ENCODE results near the gene TMEM63B. TPM values are rescaled to one million over a fixed set of nuclear protein-coding genes. Genes with fewer than 3 reads are reported as not detected.

Gene TMEM63B
- total and polyA plus RNA-seq, 2 experiments from 2014 or later: 14.1 to 43.2 TPM

DNA sequence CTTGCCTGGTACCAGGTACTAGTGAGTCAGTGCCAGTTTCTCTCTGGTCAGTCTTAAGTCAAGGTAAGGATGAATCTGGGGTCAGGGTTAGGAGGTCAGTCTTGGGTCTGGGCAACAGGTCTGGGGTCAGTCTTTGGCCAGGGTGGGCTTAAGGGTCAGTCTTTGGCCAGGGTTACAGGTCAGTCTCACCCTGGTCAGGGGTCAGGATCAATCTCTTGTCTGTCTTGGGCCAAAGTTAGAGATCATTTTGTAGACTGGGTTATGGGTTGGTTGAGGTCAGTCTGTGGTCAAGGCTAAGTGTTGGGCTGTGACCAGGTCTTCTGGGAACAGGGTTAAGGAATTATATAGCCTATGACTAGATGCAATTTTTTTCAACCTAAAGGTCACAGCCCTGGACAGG is 18.5 kb downstream of the TMEM63B start:
- H2AFZ ChIP-seq: no peak overlapping the region
- no peaks in the 10 kb centered on the region for H4K20me1 ChIP-seq (ENCODE audit: insufficient read depth)
- no peaks in the 10 kb centered on the region for H3K9me3 ChIP-seq (ENCODE audit: low read depth)
- H3F3A ChIP-seq (ENCODE audit: insufficient read depth): no peaks in the 10 kb centered on the region
- H3K9ac ChIP-seq: no peak overlapping the region
- H3K27me3 ChIP-seq (replicated peaks; ENCODE audit: insufficient read depth): no peaks in the 10 kb centered on the region
- no peak overlapping the region for H3K27ac ChIP-seq
- 0 out of 2 replicates have a peak, but pooled peaks cover 2% of the 10 kb centered on the region for H3K36me3 ChIP-seq (ENCODE audit: low read depth)
- TF ChIP-seq EZH2phosphoT487 (IDR thresholded peaks at IDR 0.05; ENCODE audit: insufficient read depth, low read depth) (no peak), EZH2 (IDR thresholded peaks at IDR 0.05; ENCODE audit: insufficient read depth, poor library complexity, severe bottlenecking) (no peak)
- DNase-seq: no peak
- no peaks in the 10 kb centered on the region for H3K9me2 ChIP-seq (ENCODE audit: insufficient read depth)
- H3K79me2 ChIP-seq (ENCODE audit: insufficient read depth): no peaks in the 10 kb centered on the region
- no peak overlapping the region for H3K4me3 ChIP-seq
- H3K4me2 ChIP-seq (ENCODE audit: unreplicated experiment): no peak overlapping the region
- in situ Hi-C loops (cut with MboI): no loop called here
- H3K4me1 ChIP-seq (ENCODE audit: insufficient read depth): no peaks in the 10 kb centered on the region

DNA sequence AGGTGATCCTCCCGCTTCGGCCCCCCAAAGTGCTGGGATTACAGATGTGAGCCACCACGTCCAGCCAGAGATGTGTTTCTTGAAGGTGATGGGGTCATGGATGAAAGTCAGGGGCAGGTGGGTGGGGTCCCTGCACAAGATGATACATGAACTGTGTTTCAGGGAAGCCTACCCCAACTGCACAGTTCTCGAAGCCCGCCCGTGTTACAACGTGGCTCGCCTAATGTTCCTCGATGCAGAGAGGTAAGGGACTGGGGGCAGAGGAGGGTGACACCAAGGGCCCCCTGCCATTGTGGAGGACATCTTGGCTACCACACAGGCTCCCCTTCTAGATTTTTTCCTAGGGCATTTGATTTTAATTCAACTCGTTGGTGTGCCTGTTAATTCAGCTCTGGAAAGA is 19.3 kb downstream of the TMEM63B start:
- DNase-seq: no peak
- Histone ChIP-seq H3K79me2 (ENCODE audit: insufficient read depth) (no peaks in the 10 kb centered on the region), H3K27me3 (replicated peaks; ENCODE audit: insufficient read depth) (no peaks in the 10 kb centered on the region), H3F3A (ENCODE audit: insufficient read depth) (peaks cover 4% of the 10 kb centered on the region; the same call in 1 of the 2 replicates), H3K9me2 (ENCODE audit: insufficient read depth) (no peaks in the 10 kb centered on the region), H3K9me3 (ENCODE audit: low read depth) (no peaks in the 10 kb centered on the region), H3K27ac (no peak overlapping the region), H3K9ac (no peak overlapping the region), H4K20me1 (ENCODE audit: insufficient read depth) (no peaks in the 10 kb centered on the region), H3K4me1 (ENCODE audit: insufficient read depth) (no peaks in the 10 kb centered on the region), H2AFZ (no peak overlapping the region), H3K36me3 (ENCODE audit: low read depth) (no peaks in the 10 kb centered on the region), H3K4me3 (no peak overlapping the region), H3K4me2 (ENCODE audit: unreplicated experiment) (no peak overlapping the region)
- in situ Hi-C loops (cut with MboI): no loop called here
- TF ChIP-seq EZH2phosphoT487 (IDR thresholded peaks at IDR 0.05; ENCODE audit: insufficient read depth, low read depth) (no peak), EZH2 (IDR thresholded peaks at IDR 0.05; ENCODE audit: insufficient read depth, poor library complexity, severe bottlenecking) (no peak)
- WGBS, 2 experiments (ENCODE audit: low coverage in 1 of 2, low lambda C conversion rate in 2 of 2, missing lambda C conversion rate in 2 of 2): 81 to 89% methylated on average over 10 of the region's 10 CpGs

DNA sequence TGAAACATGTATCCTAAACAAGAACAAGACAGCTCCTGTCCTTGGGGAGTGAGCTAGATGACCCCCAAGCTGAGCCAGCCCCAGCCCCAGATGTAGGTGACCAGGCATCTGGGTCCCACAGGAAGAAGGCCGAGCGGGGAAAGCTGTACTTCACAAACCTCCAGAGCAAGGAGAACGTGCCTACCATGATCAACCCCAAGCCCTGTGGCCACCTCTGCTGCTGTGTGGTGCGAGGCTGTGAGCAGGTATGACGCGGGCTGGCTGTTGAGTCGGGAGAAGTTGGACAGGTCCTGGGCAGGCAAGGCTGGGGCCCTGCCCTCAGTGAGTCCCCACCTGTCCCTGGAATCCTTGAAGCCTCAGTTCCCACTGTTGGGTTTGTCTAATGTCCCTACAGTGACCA is 19.9 kb downstream of the TMEM63B start:
- Histone ChIP-seq H3K9me2 (ENCODE audit: insufficient read depth) (no peaks in the 10 kb centered on the region), H3K9ac (no peak overlapping the region), H3F3A (ENCODE audit: insufficient read depth) (peaks cover 4% of the 10 kb centered on the region; the same call in 1 of the 2 replicates), H2AFZ (no peak overlapping the region), H3K27me3 (replicated peaks; ENCODE audit: insufficient read depth) (no peaks in the 10 kb centered on the region), H3K4me1 (ENCODE audit: insufficient read depth) (no peaks in the 10 kb centered on the region), H3K79me2 (ENCODE audit: insufficient read depth) (no peaks in the 10 kb centered on the region), H3K36me3 (ENCODE audit: low read depth) (no peaks in the 10 kb centered on the region), H4K20me1 (ENCODE audit: insufficient read depth) (no peaks in the 10 kb centered on the region), H3K9me3 (ENCODE audit: low read depth) (no peaks in the 10 kb centered on the region), H3K4me2 (ENCODE audit: unreplicated experiment) (no peak overlapping the region), H3K4me3 (no peak overlapping the region), H3K27ac (no peak overlapping the region)
- 86 to 91% methylated on average over 7 of the region's 7 CpGs for WGBS, 2 experiments (ENCODE audit: low coverage in 1 of 2, low lambda C conversion rate in 2 of 2, missing lambda C conversion rate in 2 of 2)
- TF ChIP-seq EZH2 (IDR thresholded peaks at IDR 0.05; ENCODE audit: insufficient read depth, poor library complexity, severe bottlenecking): no peak
- no peak for TF ChIP-seq EZH2phosphoT487 (IDR thresholded peaks at IDR 0.05; ENCODE audit: insufficient read depth, low read depth)
- no peak for DNase-seq
- in situ Hi-C loops (cut with MboI): no loop called here

DNA sequence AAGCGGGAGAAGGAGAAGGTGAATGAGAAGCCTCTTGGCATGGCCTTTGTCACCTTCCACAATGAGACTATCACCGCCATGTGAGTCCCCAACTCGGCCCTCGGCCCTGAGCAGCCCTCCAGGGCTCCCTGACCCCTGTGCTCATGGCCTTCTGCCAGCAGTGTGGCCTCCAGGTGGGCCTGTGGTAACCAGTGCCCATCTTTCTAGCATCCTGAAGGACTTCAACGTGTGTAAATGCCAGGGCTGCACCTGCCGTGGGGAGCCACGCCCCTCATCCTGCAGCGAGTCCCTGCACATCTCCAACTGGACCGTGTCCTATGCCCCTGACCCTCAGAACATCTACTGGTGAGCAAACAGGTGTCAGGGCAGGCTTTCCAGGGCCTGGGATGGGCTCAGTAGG is 21.0 kb downstream of the TMEM63B start:
- TF ChIP-seq EZH2 (IDR thresholded peaks at IDR 0.05; ENCODE audit: insufficient read depth, poor library complexity, severe bottlenecking) (no peak), EZH2phosphoT487 (IDR thresholded peaks at IDR 0.05; ENCODE audit: insufficient read depth, low read depth) (no peak)
- H3K4me3 ChIP-seq: no peak overlapping the region
- WGBS, 2 experiments (ENCODE audit: low coverage in 1 of 2, low lambda C conversion rate in 2 of 2, missing lambda C conversion rate in 2 of 2): 81 to 88% methylated on average over 9 of the region's 9 CpGs
- no peak overlapping the region for H3K27ac ChIP-seq
- H3K9me2 ChIP-seq (ENCODE audit: insufficient read depth): no peaks in the 10 kb centered on the region
- DNase-seq: no peak
- no peaks in the 10 kb centered on the region for H3K4me1 ChIP-seq (ENCODE audit: insufficient read depth)
- H3K27me3 ChIP-seq (replicated peaks; ENCODE audit: insufficient read depth): no peaks in the 10 kb centered on the region
- H3K36me3 ChIP-seq (ENCODE audit: low read depth): no peaks in the 10 kb centered on the region
- H3K9ac ChIP-seq: no peak overlapping the region
- H3K79me2 ChIP-seq (ENCODE audit: insufficient read depth): no peaks in the 10 kb centered on the region
- peaks cover 4% of the 10 kb centered on the region; the same call in 1 of the 2 replicates for H3F3A ChIP-seq (ENCODE audit: insufficient read depth)
- H3K4me2 ChIP-seq (ENCODE audit: unreplicated experiment): no peak overlapping the region
- in situ Hi-C loops (cut with MboI): no loop called here
- H4K20me1 ChIP-seq (ENCODE audit: insufficient read depth): no peaks in the 10 kb centered on the region
- H2AFZ ChIP-seq: no peak overlapping the region
- no peaks in the 10 kb centered on the region for H3K9me3 ChIP-seq (ENCODE audit: low read depth)
